DMS114 treated with DMSO at 0.1 percent for 48 hours (cell line): ENCODE measurements around the gene KRT222.

Source experiments
- DNase-seq: peaks from one replicate; lab custom pipeline; 2025; ENCODE audit not compliant: unreplicated experiment; lab: John Stamatoyannopoulos, UW

The KRT222 gene

GRCh38 chr17:40664582-40665333 is at the start of gene KRT222:
TSS of gene KRT222 (minus strand) at chr17:40665177. CDS start at chr17:40665099, 78 bp downstream.
- DNase-seq = no peak

- no peak for DNase-seq
Measured at GRCh38 chr17:40714473-40714872, 49.5 kb upstream of the KRT222 start.

GRCh38 chr17:40707745-40708144 is 42.8 kb upstream of the KRT222 start:
- no peak for DNase-seq

GRCh38 chr17:40705584-40705983 is 40.6 kb upstream of the KRT222 start:
- no peak for DNase-seq

GRCh38 chr17:40703652-40704051 is 38.7 kb upstream of the KRT222 start, which contains the start of gene KRT24:
TSS of gene KRT24 (minus strand) at chr17:40703752. CDS start at chr17:40703693, 59 bp downstream.
- DNase-seq = no peak

- DNase-seq = no peak
Measured at GRCh38 chr17:40702271-40702670, 37.3 kb upstream of the KRT222 start.

GRCh38 chr17:40699853-40700252 is 34.9 kb upstream of the KRT222 start:
- DNase-seq = no peak

- DNase-seq = no peak
Measured at GRCh38 chr17:40699371-40699770, 34.4 kb upstream of the KRT222 start.

GRCh38 chr17:40697297-40697696 is 32.3 kb upstream of the KRT222 start:
- no peak for DNase-seq

- no peak for DNase-seq
Measured at GRCh38 chr17:40696651-40697072, 31.7 kb upstream of the KRT222 start.

- no peak for DNase-seq
Measured at GRCh38 chr17:40695874-40696472, 31.0 kb upstream of the KRT222 start.

GRCh38 chr17:40694584-40694983 is 29.6 kb upstream of the KRT222 start:
- no peak for DNase-seq

- no peak for DNase-seq
Measured at GRCh38 chr17:40687106-40687505, 22.1 kb upstream of the KRT222 start.

- DNase-seq = no peak
Measured at GRCh38 chr17:40686192-40686591, 21.2 kb upstream of the KRT222 start.

- DNase-seq = no peak
Measured at GRCh38 chr17:40680998-40681397, 16.0 kb upstream of the KRT222 start.

GRCh38 chr17:40679523-40679907 is 14.5 kb upstream of the KRT222 start:
- no peak for DNase-seq

GRCh38 chr17:40678902-40679522 is 14.0 kb upstream of the KRT222 start:
- DNase-seq = no peak

- no peak for DNase-seq
Measured at GRCh38 chr17:40675905-40676304, 10.9 kb upstream of the KRT222 start.

- DNase-seq = no peak
Measured at GRCh38 chr17:40672654-40673053, 7.7 kb upstream of the KRT222 start.

GRCh38 chr17:40671282-40671681 is 6.3 kb upstream of the KRT222 start:
- no peak for DNase-seq

GRCh38 chr17:40666331-40666730 is 1.4 kb upstream of the KRT222 start:
- DNase-seq = no peak

- DNase-seq = no peak
Measured at GRCh38 chr17:40663252-40663651, 1.7 kb downstream of the KRT222 start.
